H9 (cell line): ENCODE measurements around the gene PLXNA4. TPM values are rescaled to one million over a fixed set of nuclear protein-coding genes. Genes with fewer than 3 reads are reported as not detected.
A peak's percentile ranks its signal among the peaks of the same experiment; 100 is the strongest.

Experiments used
- DNase-seq: peaks from one replicate; pipeline ENCODE4 v3.0.0-alpha.2; 2017
- H2AFZ ChIP-seq: one replicate; pipeline ENCODE4 v1.6.1; 2013; ENCODE audit warnings: mild to moderate bottlenecking, low read length, control low read depth, moderate library complexity
- H2AK5ac ChIP-seq: 2 replicates; pipeline ENCODE4 v1.6.1; 2013; ENCODE audit warnings: low read length, control low read depth, mixed read lengths; ENCODE audit not compliant: insufficient read length
- H2BK120ac ChIP-seq: one replicate; pipeline ENCODE4 v1.6.1; 2013; ENCODE audit warnings: low read depth, mild to moderate bottlenecking, low read length, control low read depth, inconsistent platforms; ENCODE audit not compliant: poor library complexity, severe bottlenecking
- H2BK12ac ChIP-seq: 2 replicates; pipeline ENCODE4 v1.6.1; 2013; ENCODE audit warnings: low read length, control low read depth, mixed read lengths, low read depth; ENCODE audit not compliant: insufficient read length
- H2BK15ac ChIP-seq: 2 replicates; pipeline ENCODE4 v1.6.1; 2013; ENCODE audit warnings: low read depth, low read length, control low read depth
- H2BK20ac ChIP-seq: one replicate; pipeline ENCODE4 v1.6.1; 2013; ENCODE audit warnings: low read depth, mild to moderate bottlenecking, low read length, control low read depth, inconsistent platforms; ENCODE audit not compliant: poor library complexity, severe bottlenecking
- H2BK5ac ChIP-seq: 2 replicates; pipeline ENCODE4 v1.6.1; 2013; ENCODE audit warnings: low read length, control low read depth, mixed read lengths; ENCODE audit not compliant: insufficient read length
- H3K14ac ChIP-seq: 2 replicates; pipeline ENCODE4 v1.6.1; 2013; ENCODE audit warnings: low read length, control low read depth; ENCODE audit not compliant: insufficient read depth
- H3K18ac ChIP-seq: 2 replicates; pipeline ENCODE4 v1.6.1; 2013; ENCODE audit warnings: low read depth, mild to moderate bottlenecking, mixed read lengths, low read length, control low read depth; ENCODE audit not compliant: insufficient read length
- H3K23ac ChIP-seq: 2 replicates; pipeline ENCODE4 v1.6.1; 2013; ENCODE audit warnings: low read length, control low read depth, mixed read lengths, low read depth; ENCODE audit not compliant: insufficient read length
- H3K23me2 ChIP-seq: 2 replicates; pipeline ENCODE4 v1.6.1; 2013; ENCODE audit warnings: low read depth, mild to moderate bottlenecking, mixed read lengths, low read length, control low read depth; ENCODE audit not compliant: insufficient read length, poor library complexity, severe bottlenecking
- H3K27ac ChIP-seq: 2 replicates; pipeline ENCODE4 v1.5.1; 2013; ENCODE audit warnings: low read length, control low read depth, mixed read lengths, low read depth; ENCODE audit not compliant: insufficient read length
- H3K27me3 ChIP-seq: 2 replicates; pipeline ENCODE4 v1.6.1; 2013; ENCODE audit warnings: low read length, control low read depth, inconsistent platforms; ENCODE audit not compliant: insufficient read depth
- H3K4ac ChIP-seq: 2 replicates; pipeline ENCODE4 v1.6.1; 2013; ENCODE audit warnings: low read depth, mild to moderate bottlenecking, control low read depth, inconsistent platforms, low read length, moderate library complexity
- H3K4me1 ChIP-seq: 2 replicates; pipeline ENCODE4 v1.6.1; 2013; ENCODE audit warnings: low read length, control low read depth, inconsistent platforms; ENCODE audit not compliant: insufficient read depth
- H3K4me2 ChIP-seq: 2 replicates; pipeline ENCODE4 v1.6.1; 2013; ENCODE audit warnings: low read length, control low read depth, mixed read lengths; ENCODE audit not compliant: insufficient read length, insufficient read depth
- H3K56ac ChIP-seq: 2 replicates; pipeline ENCODE4 v1.6.1; 2013; ENCODE audit warnings: low read depth, mild to moderate bottlenecking, mixed read lengths, low read length, control low read depth; ENCODE audit not compliant: insufficient read length
- H3K79me1 ChIP-seq: 2 replicates; pipeline ENCODE4 v1.6.1; 2013; ENCODE audit warnings: low read depth, mild to moderate bottlenecking, moderate library complexity, low read length, control low read depth, inconsistent platforms; ENCODE audit not compliant: insufficient read depth, poor library complexity, severe bottlenecking
- H3K79me2 ChIP-seq: 2 replicates; pipeline ENCODE4 v1.6.1; 2013; ENCODE audit warnings: low read length, control low read depth, inconsistent platforms; ENCODE audit not compliant: insufficient read depth
- H3K9ac ChIP-seq: 2 replicates; pipeline ENCODE4 v1.6.1; 2013; ENCODE audit warnings: low read length, control low read depth, mixed read lengths; ENCODE audit not compliant: insufficient read length; ENCODE audit errors: extremely low read depth
- H3K9me3 ChIP-seq: one replicate; pipeline ENCODE4 v1.6.1; 2013; ENCODE audit warnings: low read depth, low read length, inconsistent platforms; ENCODE audit not compliant: control insufficient read depth
- H3T11ph ChIP-seq: one replicate; pipeline ENCODE4 v1.6.1; 2013; ENCODE audit warnings: mild to moderate bottlenecking, low read length, control low read depth, inconsistent platforms
- H4K20me1 ChIP-seq: one replicate; pipeline ENCODE4 v1.6.1; 2013; ENCODE audit not compliant: control insufficient read depth, insufficient read length, insufficient read depth
- H4K5ac ChIP-seq: 2 replicates; pipeline ENCODE4 v1.6.1; 2013; ENCODE audit warnings: low read depth, mild to moderate bottlenecking, mixed read lengths, low read length, control low read depth; ENCODE audit not compliant: insufficient read length
- H4K8ac ChIP-seq: replicated peaks from 2 replicates; pipeline ENCODE4 v1.6.1; 2013; ENCODE audit warnings: low read length, control low read depth, mixed read lengths, low read depth; ENCODE audit not compliant: insufficient read length
- H4K91ac ChIP-seq: 2 replicates; pipeline ENCODE4 v1.6.1; 2013; ENCODE audit warnings: low read depth, mild to moderate bottlenecking, moderate library complexity, mixed read lengths, low read length, control low read depth; ENCODE audit not compliant: insufficient read length
- H3K27ac Mint-ChIP-seq, 3 experiments: 2 replicates in 2 of 3; 3 replicates in 1 of 3; pipeline ENCODE4 v1.8.0; 2020 to 2021; ENCODE audit warnings: mixed read lengths in 3 of 3, mild to moderate bottlenecking in 1 of 3, moderate library complexity in 1 of 3
- H3K27me3 Mint-ChIP-seq: 2 replicates; pipeline ENCODE4 v1.8.0; 2021; ENCODE audit warnings: low read depth, mild to moderate bottlenecking, moderate library complexity, mixed read lengths
- H3K36me3 Mint-ChIP-seq, 3 experiments: 2 replicates in 2 of 3; 3 replicates in 1 of 3; pipeline ENCODE4 v1.8.0; 2020 to 2021; ENCODE audit warnings: low read depth in 3 of 3, mixed read lengths in 3 of 3; ENCODE audit not compliant: insufficient read depth in 1 of 3
- H3K4me1 Mint-ChIP-seq, 2 experiments: 2 replicates each; pipeline ENCODE4 v1.8.0; 2020; ENCODE audit warnings: mixed read lengths in 2 of 2
- H3K4me3 Mint-ChIP-seq, 2 experiments: 2 replicates in 1 of 2; 3 replicates in 1 of 2; pipeline ENCODE4 v1.8.0; 2020 to 2021; ENCODE audit warnings: mild to moderate bottlenecking in 2 of 2, mixed read lengths in 2 of 2, moderate library complexity in 1 of 2
- H3K9me3 Mint-ChIP-seq, 2 experiments: 2 replicates in 1 of 2; 3 replicates in 1 of 2; pipeline ENCODE4 v1.8.0; 2020; ENCODE audit warnings: mild to moderate bottlenecking in 2 of 2, mixed read lengths in 2 of 2, moderate library complexity in 1 of 2
- CTCF ChIP-seq: fragments of 200-600 bp; sonication (generic); conservative IDR thresholded peaks from 3 replicates; pipeline ENCODE4 v1.8.0; 2021; ENCODE audit warnings: antibody characterized with exemption, mild to moderate bottlenecking
- WGBS: extraction: QIAGEN DNeasy Blood & Tissue Kit; methylation state at CpG from one replicate; pipeline ENCODE4 v1.1.7; 2013; ENCODE audit warnings: missing lambda C conversion rate, low lambda C conversion rate, mixed read lengths; ENCODE audit not compliant: insufficient read length; ENCODE audit errors: extremely low coverage; 5-methylcytosine and 5-hydroxymethylcytosine counted together
- total RNA-seq: library from RNA; stranded (reverse); gene quantifications from 2 replicates; pipeline ENCODE4 v1.2.1, GENCODE V29; 2021

The PLXNA4 gene
- total RNA-seq, 1 experiment from 2014 or later = 0.35 TPM

DNA sequence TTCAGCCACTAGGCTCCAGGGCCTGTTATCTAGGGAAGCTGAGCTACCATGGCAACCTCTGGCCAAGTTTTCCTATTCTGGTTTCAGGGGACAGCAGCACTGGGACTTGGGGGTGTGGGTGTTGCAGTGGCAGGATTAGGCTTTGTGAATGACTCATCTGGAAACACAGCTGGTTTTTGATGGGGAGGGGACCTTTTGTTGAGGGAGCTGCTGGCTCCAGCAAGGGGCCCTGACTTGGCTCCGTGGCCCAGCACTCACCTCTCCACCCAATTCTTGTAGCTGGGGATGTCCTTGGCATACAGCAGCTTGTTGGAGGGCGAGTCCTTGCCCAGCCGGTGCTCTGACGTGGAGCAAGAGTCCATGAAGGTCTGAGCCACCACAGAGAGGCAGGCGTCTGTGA, 435.9 kb downstream of the PLXNA4 start:
- H3K36me3 Mint-ChIP-seq = peaks cover 0 to 2% (median 0%) of the 10 kb centered on the region in 3 experiments; a peak in 1 of 7 replicates
- H3K9ac ChIP-seq = no peak overlapping the region
- no peak overlapping the region for H4K91ac ChIP-seq
- H4K8ac ChIP-seq = no peak overlapping the region
- H3K23me2 ChIP-seq = no peaks in the 10 kb centered on the region
- H3K4me2 ChIP-seq = no peak overlapping the region
- H3K9me3 Mint-ChIP-seq = no peaks in the 10 kb centered on the region; a peak in 1 of 5 replicates
- H3K27ac Mint-ChIP-seq = no peak overlapping the region
- TF ChIP-seq CTCF = no peak
- H3T11ph ChIP-seq = no peak overlapping the region
- no peak overlapping the region for H3K18ac ChIP-seq
- no peak overlapping the region for H2BK12ac ChIP-seq
- no peaks in the 10 kb centered on the region for H3K79me2 ChIP-seq
- H3K4me3 Mint-ChIP-seq = no peak overlapping the region
- no peaks in the 10 kb centered on the region for H3K27me3 ChIP-seq
- no peak overlapping the region for H2AFZ ChIP-seq
- H4K5ac ChIP-seq = no peak overlapping the region
- H3K23ac ChIP-seq = no peak overlapping the region
- H3K79me1 ChIP-seq = no peaks in the 10 kb centered on the region
- H3K4ac ChIP-seq = no peak overlapping the region
- H3K27ac ChIP-seq = no peak overlapping the region
- H2BK120ac ChIP-seq = no peak overlapping the region
- H3K9me3 ChIP-seq = no peaks in the 10 kb centered on the region
- H3K4me1 Mint-ChIP-seq = peaks cover 36 to 46% of the 10 kb centered on the region in 2 experiments
- H3K27me3 Mint-ChIP-seq = peaks cover 17% of the 10 kb centered on the region
- H3K4me1 ChIP-seq = no peaks in the 10 kb centered on the region; the same call in 1 of the 2 replicates
- H2BK5ac ChIP-seq = no peak overlapping the region
- no peak for DNase-seq
- H2BK15ac ChIP-seq = no peak overlapping the region
- no peaks in the 10 kb centered on the region for H4K20me1 ChIP-seq
- H3K56ac ChIP-seq = no peak overlapping the region
- 0 out of 2 replicates have a peak overlapping the region, but pooled peaks have one; percentile 18 for H3K14ac ChIP-seq
- H2BK20ac ChIP-seq = no peak overlapping the region
- no CpG with 5 or more reads among the region's 5 CpGs for WGBS
- no peak overlapping the region for H2AK5ac ChIP-seq
